NCI-H2081 treated with DMSO at 0.1 percent for 48 hours (cell line): ENCODE measurements around the gene IAPP.
"Not testable (repeated sequence)": the region's sequence is repeated elsewhere in the genome, so short reads cannot be mapped to it uniquely, and the experiment has no call there.

Source experiments
- DNase-seq: peaks from one replicate; lab custom pipeline; 2025; lab: John Stamatoyannopoulos, UW

The IAPP gene

DNA sequence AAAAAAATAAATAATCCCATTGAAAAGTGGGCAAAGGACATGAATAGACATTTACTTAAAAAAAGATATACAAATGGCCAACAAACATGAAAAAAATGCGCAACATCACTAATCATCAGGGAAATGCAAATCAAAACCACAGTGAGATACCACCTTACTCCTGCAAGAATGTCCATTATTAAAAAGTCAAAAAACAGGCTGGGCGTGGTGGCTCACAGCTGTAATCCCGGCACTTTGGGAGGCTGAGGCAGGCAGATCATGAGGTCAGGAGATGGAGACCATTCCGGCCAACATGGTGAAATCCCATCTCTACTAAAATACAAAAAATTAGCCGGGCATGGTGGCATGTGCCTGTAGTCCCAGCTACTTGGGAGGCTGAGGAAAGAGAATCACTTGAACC lies 8.6 kb downstream of the IAPP start:
- not testable (repeated sequence) for DNase-seq

- DNase-seq, result no peak
Measured at GRCh38 chr12:21384261-21384660, 11.6 kb downstream of the IAPP start.

GRCh38 chr12:21387174-21387573 lies 14.5 kb downstream of the IAPP start:
- no peak for DNase-seq

DNA sequence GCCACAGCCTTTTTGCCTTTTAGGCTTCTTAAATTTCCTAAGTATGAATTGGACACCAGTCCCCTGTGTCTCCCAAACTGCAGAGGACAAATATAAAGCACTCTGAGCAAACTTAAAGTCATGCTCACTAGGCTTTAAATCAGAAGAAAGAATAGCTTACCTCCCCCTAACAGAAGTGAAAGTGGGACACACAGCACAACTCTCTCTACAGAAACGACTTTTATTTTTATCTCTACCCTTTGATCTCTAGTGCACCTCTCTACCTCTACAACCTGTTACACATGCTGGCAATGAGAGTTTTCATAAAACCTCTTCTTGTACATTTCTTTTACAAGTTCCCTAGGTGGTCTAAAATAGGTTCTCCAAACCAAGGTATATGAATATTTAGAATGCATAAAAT lies 19.7 kb downstream of the IAPP start:
- DNase-seq, result no peak

DNA sequence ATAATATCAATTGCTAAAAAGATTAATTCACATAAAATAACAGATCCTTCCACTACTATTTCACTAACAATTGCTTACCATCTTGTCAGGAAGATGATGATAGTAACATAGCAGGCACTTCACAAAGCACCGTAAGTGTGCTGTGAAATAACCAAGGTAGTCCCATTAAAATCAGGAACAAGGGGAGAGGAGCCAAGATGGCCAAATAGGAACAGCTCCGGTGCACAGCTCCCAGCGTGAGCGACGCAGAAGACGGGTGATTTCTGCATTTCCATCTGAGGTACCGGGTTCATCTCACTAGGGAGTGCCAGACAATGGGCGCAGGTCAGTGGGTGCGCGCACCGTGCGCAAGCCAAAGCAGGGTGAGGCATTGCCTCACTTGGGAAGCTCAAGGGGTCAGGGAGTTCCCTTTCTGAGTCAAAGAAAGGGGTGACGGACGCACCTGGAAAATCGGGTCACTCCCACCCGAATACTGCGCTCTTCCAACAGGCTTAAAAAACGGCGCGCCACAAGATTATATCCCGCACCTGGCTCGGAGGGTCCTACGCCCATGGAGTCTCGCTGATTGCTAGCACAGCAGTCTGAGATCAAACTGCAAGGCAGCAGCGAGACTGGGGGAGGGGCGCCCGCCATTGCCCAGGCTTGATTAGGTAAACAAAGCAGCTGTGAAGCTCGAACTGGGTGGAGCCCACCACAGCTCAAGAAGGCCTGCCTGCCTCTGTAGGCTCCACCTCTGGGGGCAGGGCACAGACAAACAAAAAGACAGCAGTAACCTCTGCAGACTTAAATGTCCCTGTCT lies 22.3 kb downstream of the IAPP start:
- DNase-seq, result not testable (repeated sequence)

DNA sequence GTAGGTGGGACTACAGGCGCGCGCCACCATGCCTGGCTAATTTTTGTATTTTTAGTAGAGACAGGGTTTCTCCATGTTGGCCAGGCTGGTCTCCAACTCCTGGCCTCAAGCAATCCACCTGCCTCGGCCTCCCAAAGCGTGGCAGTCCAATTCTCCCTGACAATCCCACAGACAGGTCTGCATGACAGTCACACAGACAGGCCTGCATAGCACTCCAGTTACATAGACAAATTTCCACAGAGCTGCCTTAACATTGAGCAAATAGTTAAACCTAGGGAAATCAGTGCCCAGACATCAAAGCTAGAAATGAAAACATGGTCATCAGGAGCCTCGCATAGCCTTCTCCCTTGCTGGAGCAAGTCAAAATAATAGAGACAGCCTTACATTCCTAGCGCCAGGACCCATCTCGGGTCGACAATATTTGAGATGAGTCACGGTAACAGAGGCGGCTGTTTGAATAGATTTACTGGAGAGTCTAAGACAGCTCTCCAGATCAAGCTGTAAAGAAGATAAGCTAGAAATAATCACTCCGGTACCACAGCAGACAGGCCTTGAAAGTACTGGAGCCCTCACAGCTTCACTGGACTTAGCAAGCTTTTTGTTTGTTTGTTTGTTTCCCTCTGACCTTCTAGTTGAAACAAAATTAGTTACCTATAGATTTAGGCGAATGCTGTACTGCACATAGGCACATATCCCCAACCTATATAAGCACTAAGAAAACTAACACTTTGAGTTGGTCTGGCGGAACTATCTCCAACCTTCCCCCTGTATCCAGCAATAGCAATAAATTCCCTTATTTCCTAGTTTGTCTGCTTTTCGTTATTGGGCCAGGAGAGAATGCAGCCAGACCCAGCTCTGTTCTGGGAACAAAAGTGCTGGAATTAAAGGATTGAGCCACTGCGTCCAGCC lies 40.9 kb downstream of the IAPP start:
- no peak for DNase-seq

- DNase-seq, result no peak
Measured at GRCh38 chr12:21416511-21417121, 43.9 kb downstream of the IAPP start.

DNA sequence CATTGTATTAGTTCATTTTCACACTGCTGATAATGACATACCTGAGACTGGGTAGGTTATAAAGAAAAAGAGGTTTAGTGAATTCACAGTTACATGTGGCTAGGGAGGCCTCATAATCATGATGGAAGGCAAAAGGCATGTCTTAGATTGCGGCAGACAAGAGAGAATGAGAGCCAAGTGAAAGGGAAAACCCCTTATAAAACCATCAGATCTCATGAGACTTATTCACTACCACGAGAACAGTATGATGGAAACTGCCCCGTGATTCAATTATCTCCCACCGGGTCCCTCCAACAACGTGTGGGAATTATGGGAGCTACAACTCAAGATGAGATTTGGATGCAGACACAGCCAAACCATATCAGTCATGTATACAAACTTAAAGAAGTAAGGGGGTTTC lies 45.7 kb downstream of the IAPP start:
- not testable (repeated sequence) for DNase-seq

DNA sequence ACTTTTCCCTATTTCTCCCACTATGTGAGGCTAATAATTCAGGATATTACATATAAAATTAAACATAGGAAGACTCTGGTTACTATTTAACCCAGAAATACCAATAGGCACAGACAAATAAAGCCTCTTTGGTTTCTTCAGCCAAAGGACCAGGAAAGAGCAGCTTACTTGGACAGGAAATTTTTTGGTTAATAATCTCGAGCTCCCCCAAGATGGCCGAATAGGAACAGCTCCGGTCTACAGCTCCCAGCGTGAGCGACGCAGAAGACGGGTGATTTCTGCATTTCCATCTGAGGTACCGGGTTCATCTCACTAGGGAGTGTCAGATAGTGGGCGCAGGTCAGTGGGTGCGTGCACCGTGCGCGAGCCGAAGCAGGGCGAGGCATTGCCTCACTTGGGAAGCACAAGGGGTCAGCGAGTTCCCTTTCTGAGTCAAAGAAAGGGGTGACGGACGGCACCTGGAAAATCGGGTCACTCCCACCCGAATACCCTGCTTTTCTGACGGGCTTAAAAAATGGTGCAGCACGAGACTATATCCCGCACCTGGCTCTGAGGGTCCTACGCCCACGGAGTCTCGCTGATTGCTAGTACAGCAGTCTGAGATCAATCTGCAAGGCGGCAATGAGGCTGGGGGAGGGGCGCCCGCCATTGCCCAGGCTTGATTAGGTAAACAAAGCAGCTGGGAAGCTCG lies 46.5 kb downstream of the IAPP start:
- DNase-seq, result not testable (repeated sequence)

- no peak for DNase-seq
Measured at GRCh38 chr12:21428241-21428640, 55.5 kb downstream of the IAPP start.
